Heart left ventricle (tissue), 13 donors: ENCODE data around the gene FGF14.

Experiments used
- POLR2A ChIP-seq, 2 donors: fragments of 450-650 bp; IDR thresholded peaks; one replicate each; pipeline ENCODE4 v1.6.1; 2017; ENCODE audit warnings: antibody characterized with exemption in 2 of 2, mild to moderate bottlenecking in 2 of 2, moderate library complexity in 2 of 2
- TF ChIP-seq, protein P1 (sequence below), 12 donors: fragments of 200-600 bp; sonication (generic) in 4 of 12; IDR thresholded peaks; one replicate each; pipeline versions ENCODE4 v1.5.0 to v1.8.0; 2018 to 2022; ENCODE audit warnings: antibody characterized with exemption in 12 of 12, mild to moderate bottlenecking in 5 of 12
- donor health status: ischemic (EF 13 %, LVEDD 7.1; RV severe dilation, severe dysfunction).
- donor health status: DM: no; HTN: yes; CAD: no.
- donor health status: DM: no; HTN: no; CAD: no.
- donor health status: ischemic (EF 25% LVEDD 6.9; RV normal size, moderate dysfunction).
- donor health status: ischemic (EF 25% LVEDD 5.7; RV mildly dilated, moderate dysfunction).
- donor health status: ischemic (EF 35%, LVEDD 5.7; RV mildly dilated, moderate dysfunction).
- donor health status: nonischemic (EF 11% LVEDD 7.7; RV severe dilation, severe dysfunction).
- donor health status: DM: yes; HTN: yes; CAD: no.
- donor health status: PGD.
- donor health status: ischemic (EF 29% LVEDD 5.4; RV normal size, mild dysfunction).
- donor health status: nonischemic (EF 23%, LVEDD 6.1; RV moderate dilation, normal function).

DNA sequence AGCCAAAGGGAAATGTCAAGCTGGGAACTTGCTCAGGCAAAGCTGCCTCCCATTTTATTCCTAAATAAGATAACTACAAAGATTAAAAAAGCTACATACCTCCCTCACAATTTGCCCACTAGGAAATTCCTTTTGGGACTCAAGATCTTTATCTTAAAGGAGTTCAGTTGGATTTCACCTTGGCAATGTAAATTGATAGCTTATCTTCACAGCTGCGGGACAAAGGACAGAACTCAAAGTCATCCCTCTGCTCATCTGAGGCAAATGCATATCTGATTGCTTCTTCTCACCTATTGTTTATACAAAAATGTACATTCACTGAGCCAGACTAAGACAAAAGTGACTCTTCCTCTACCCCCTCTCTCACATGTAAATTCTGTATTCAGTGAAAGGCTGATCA is 47.8 kb downstream of the FGF14 start:
- TF ChIP-seq, protein P1, sequence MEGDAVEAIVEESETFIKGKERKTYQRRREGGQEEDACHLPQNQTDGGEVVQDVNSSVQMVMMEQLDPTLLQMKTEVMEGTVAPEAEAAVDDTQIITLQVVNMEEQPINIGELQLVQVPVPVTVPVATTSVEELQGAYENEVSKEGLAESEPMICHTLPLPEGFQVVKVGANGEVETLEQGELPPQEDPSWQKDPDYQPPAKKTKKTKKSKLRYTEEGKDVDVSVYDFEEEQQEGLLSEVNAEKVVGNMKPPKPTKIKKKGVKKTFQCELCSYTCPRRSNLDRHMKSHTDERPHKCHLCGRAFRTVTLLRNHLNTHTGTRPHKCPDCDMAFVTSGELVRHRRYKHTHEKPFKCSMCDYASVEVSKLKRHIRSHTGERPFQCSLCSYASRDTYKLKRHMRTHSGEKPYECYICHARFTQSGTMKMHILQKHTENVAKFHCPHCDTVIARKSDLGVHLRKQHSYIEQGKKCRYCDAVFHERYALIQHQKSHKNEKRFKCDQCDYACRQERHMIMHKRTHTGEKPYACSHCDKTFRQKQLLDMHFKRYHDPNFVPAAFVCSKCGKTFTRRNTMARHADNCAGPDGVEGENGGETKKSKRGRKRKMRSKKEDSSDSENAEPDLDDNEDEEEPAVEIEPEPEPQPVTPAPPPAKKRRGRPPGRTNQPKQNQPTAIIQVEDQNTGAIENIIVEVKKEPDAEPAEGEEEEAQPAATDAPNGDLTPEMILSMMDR (IDR thresholded peaks at IDR 0.05), result no peak
- no peak for TF ChIP-seq POLR2A (IDR thresholded peaks at IDR 0.05)
